Activated CD8-positive, alpha-beta T cell treated with anti-CD3 and anti-CD28 coated beads for 36 hours (primary cell): ENCODE data around the gene NDUFS7. TPM values are rescaled to one million over a fixed set of nuclear protein-coding genes. Genes with fewer than 3 reads are reported as not detected.

ENCODE experiments used
- ATAC-seq: fragments of 200-7000 bp; cut with Tn5 transposase; one replicate; pipeline ENCODE4 v1.10.0; 2021; ENCODE audit warnings: mild to moderate bottlenecking, moderate library complexity
- CTCF ChIA-PET: fragments of 350-600 bp; sonication (Branson Sonifier 250); formaldehyde crosslinking; loops from one replicate; lab custom pipeline; 2021; ENCODE audit warnings: antibody characterized with exemption; lab: Charles Lee
- POLR2A ChIA-PET: fragments of 350-600 bp; sonication (Branson Sonifier 250); formaldehyde crosslinking; loops from one replicate; lab custom pipeline; 2021; ENCODE audit warnings: antibody characterized with exemption; lab: Charles Lee
- DNase-seq: peaks from one replicate; pipeline ENCODE4 v3.0.0-alpha.2; 2020
- H3K27ac Mint-ChIP-seq: one replicate; pipeline ENCODE4 v1.8.0; 2021; ENCODE audit warnings: mild to moderate bottlenecking, mixed read lengths
- H3K27me3 Mint-ChIP-seq: one replicate; pipeline ENCODE4 v1.8.0; 2021; ENCODE audit warnings: mixed read lengths
- H3K36me3 Mint-ChIP-seq: one replicate; pipeline ENCODE4 v1.8.0; 2021; ENCODE audit warnings: low read depth, mixed read lengths
- H3K4me1 Mint-ChIP-seq: one replicate; pipeline ENCODE4 v1.8.0; 2021; ENCODE audit warnings: low read depth, mixed read lengths
- H3K4me3 Mint-ChIP-seq: one replicate; pipeline ENCODE4 v1.8.0; 2021; ENCODE audit warnings: mild to moderate bottlenecking, moderate library complexity, mixed read lengths
- H3K9me3 Mint-ChIP-seq: one replicate; pipeline ENCODE4 v1.8.0; 2021; ENCODE audit warnings: mixed read lengths
- intact Hi-C: fragments of 100-400 bp; cut with micrococcal nuclease; formaldehyde crosslinking; loops from one replicate; pipeline ENCODE4 v1.10.0; 2022
- total RNA-seq, 2 experiments: library from RNA; stranded (reverse); gene quantifications; one replicate each; pipeline ENCODE4 v1.2.3, GENCODE V29; 2021
- TF ChIP-seq, protein P1 (sequence below): fragments of 200-600 bp; IDR thresholded peaks from one replicate; pipeline ENCODE4 v1.8.0; 2022; ENCODE audit warnings: antibody characterized with exemption, mild to moderate bottlenecking

Gene NDUFS7
- total RNA-seq, 2 experiments from 2014 or later = 113 to 120 TPM

DNA sequence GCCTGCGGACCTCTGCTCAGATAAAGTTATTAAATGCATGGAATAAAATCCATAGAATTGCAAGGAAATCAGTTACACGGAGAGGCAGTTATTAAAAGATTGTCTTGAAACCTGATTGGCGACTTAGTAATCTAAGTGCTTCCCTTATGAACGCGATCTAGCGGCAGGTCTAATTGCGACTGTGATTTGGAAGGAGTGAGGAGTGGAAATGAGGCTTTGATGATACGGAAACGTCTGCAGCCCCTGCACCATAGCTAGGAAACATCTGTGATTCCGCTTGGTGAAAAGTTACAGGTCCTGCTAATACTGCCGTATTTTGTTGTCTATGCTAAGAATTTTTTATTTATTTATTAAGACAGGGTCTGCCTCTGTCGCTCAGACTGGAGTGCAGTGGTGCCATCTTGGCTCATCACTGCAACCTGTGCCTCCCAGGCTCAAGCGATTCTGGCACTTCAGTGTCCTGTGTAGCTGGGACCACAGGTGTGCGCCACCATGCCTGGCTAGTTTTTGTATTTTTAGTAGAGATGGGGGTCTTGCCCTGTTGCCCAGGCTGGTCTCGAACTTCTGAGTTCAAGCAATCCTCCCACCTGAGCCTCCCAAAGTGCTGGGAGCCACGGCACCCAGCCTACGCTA, 887 bp downstream of the NDUFS7 start:
- Mint-ChIP-seq H3K27me3 (peaks cover 3% of the 10 kb centered on the region), H3K27ac (peak overlapping the region; percentile 60), H3K9me3 (no peaks in the 10 kb centered on the region), H3K4me3 (peak overlapping the region; percentile 78), H3K36me3 (peaks cover 22% of the 10 kb centered on the region), H3K4me1 (peaks cover 15% of the 10 kb centered on the region)
- ATAC-seq (no peak), DNase-seq (no peak)
- intact Hi-C loops = loop anchor here (2.0 kb wide), 1 partner anchor 16 kb away; the partner anchor contains the start of gene GAMT
- CTCF ChIA-PET = interaction anchor here (0.5 kb wide), 1 partner anchor 111 kb away, joined by 3 read pairs; no protein-coding TSS in a partner anchor
- TF ChIP-seq, protein P1, sequence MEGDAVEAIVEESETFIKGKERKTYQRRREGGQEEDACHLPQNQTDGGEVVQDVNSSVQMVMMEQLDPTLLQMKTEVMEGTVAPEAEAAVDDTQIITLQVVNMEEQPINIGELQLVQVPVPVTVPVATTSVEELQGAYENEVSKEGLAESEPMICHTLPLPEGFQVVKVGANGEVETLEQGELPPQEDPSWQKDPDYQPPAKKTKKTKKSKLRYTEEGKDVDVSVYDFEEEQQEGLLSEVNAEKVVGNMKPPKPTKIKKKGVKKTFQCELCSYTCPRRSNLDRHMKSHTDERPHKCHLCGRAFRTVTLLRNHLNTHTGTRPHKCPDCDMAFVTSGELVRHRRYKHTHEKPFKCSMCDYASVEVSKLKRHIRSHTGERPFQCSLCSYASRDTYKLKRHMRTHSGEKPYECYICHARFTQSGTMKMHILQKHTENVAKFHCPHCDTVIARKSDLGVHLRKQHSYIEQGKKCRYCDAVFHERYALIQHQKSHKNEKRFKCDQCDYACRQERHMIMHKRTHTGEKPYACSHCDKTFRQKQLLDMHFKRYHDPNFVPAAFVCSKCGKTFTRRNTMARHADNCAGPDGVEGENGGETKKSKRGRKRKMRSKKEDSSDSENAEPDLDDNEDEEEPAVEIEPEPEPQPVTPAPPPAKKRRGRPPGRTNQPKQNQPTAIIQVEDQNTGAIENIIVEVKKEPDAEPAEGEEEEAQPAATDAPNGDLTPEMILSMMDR = no peak
- POLR2A ChIA-PET = interaction anchor here (1.1 kb wide), 1 partner anchor 28 kb away, joined by 3 read pairs; no protein-coding TSS in a partner anchor

- ChIA-PET POLR2A (interaction anchor here (0.6 kb wide), 1 partner anchor 881 kb away, joined by 3 read pairs; no protein-coding TSS in a partner anchor), CTCF (interaction anchor here (0.8 to 1.3 kb wide), 2 partner anchors 70 to 141 kb away, joined by 3 read pairs; no protein-coding TSS in a partner anchor)
- intact Hi-C loops = loop anchor here (2.0 kb wide), 1 partner anchor 15 kb away; the partner anchor contains the start of gene GAMT
- TF ChIP-seq, protein P1 = no peak
- ATAC-seq (no peak), DNase-seq (no peak)
- no peaks in the 10 kb centered on the region for H3K9me3 Mint-ChIP-seq
- H3K27ac Mint-ChIP-seq = no peak overlapping the region
- H3K4me1 Mint-ChIP-seq = peaks cover 15% of the 10 kb centered on the region
- peaks cover 3% of the 10 kb centered on the region for H3K27me3 Mint-ChIP-seq
- H3K36me3 Mint-ChIP-seq = peaks cover 28% of the 10 kb centered on the region
- H3K4me3 Mint-ChIP-seq = no peak overlapping the region
Measured at GRCh38 chr19:1385816-1386215, 2.1 kb downstream of the NDUFS7 start.

DNA sequence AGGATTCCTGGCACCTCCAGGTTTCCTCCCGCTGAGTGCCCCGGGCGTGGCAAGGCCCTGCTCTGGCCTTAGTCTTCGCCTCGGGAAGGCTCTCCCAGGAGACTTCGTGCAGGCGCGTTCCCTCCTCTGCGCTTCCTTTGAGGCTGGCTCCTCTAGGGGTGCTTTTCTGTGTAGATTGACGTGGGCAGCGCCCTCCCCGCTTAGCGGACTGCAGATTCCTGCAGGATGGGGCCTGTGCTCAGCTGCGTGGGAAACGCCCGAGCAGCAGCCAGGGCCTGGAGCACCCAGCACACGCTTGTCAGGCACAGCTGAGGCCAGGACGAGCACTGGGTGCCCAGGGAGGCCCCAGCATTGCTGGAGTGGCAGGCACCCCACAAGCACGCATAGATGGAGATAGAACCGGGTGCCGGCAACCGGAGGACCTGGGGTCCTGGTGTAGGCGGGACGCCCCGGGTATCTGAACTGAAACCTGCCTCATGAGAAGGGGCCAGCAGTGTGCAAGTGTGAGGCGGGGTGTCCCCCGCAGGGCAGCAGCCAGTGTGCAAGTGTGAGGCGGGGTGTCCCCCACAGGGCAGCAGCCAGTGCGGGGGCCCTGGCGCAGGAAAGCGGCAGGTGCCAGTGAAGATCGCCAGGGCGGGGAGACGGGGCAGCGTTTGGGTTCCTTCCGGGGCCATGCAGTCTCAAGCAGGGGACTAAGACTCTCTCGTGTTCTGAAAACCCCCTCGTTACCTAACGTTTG, 3.4 kb downstream of the NDUFS7 start:
- DNase-seq (no peak), ATAC-seq (no peak)
- Mint-ChIP-seq H3K36me3 (peaks cover 31% of the 10 kb centered on the region), H3K27me3 (peaks cover 3% of the 10 kb centered on the region), H3K27ac (no peak overlapping the region), H3K4me1 (peaks cover 15% of the 10 kb centered on the region), H3K4me3 (no peak overlapping the region), H3K9me3 (no peaks in the 10 kb centered on the region)
- ChIA-PET CTCF (no interaction called here), POLR2A (no interaction called here)
- intact Hi-C loops = no loop called here
- TF ChIP-seq, protein P1 = no peak

DNA sequence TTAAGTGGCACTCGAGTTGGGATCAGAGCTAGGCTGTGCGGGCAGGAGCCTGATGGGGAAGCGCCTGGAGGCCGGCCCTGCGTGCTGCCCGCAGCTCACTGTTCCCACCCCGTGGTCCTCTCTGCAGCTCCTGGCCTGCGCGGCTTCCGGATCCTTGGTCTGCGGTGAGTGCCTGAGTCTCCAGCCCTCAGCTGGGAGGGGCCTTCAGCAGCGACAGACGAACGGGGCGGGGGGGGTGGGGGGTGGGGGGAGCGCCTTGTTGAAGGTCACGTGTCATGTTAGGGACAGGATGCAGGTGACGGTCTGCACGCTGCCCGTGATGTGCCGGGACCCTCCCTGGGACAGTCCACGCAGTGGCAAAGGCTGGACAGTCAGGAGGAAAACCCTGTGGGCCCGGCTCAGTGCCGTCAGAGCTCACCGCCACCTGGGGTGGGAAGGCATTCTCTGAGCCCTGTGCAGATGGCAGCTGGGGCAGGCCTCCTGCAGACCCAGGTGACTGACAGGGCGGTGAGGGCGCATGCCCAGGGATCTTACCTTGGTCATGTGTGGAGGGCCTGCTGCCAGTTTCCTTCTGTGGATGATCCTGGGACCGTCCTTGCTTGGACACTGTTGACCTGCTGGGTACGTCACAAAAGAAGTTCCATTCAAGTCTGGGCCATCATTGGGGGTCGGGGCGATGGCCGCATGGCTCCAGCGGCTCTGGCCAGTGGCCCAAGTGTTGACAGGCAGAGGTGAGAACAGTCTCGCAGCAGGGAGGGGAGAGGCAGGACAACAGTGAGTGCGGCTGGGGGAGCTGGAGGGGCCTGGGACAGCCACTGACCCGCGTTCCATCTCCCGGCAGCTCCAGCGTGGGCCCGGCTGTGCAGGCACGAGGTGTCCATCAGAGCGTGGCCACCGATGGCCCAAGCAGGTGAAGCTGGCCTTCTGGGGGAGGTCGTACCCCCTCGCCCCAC, 4.3 kb downstream of the NDUFS7 start:
- intact Hi-C loops = no loop called here
- Mint-ChIP-seq H3K27ac (no peak overlapping the region), H3K4me1 (peaks cover 13% of the 10 kb centered on the region), H3K9me3 (no peaks in the 10 kb centered on the region), H3K36me3 (peaks cover 35% of the 10 kb centered on the region), H3K27me3 (peaks cover 3% of the 10 kb centered on the region), H3K4me3 (no peak overlapping the region)
- DNase-seq = no peak
- ATAC-seq = no peak
- ChIA-PET CTCF (no interaction called here), POLR2A (no interaction called here)
- TF ChIP-seq, protein P1 = no peak
